Measurements from ENCODE around the gene TAF4. TPM values are rescaled to one million over a fixed set of nuclear protein-coding genes. Genes with fewer than 3 reads are reported as not detected.

The TAF4 gene
- total RNA-seq, 2 donors from 2014 or later = 25.5 to 39.9 TPM

- peaks cover 10% of the 10 kb centered on the region for H3K36me3 Mint-ChIP-seq (ENCODE audit: low read depth)
- peaks cover 28% of the 10 kb centered on the region for H3K4me1 Mint-ChIP-seq
These were observed 1.5 kb downstream of the TAF4 start for GRCh38 chr20:62063981-62064769.

GRCh38 chr20:62063315-62063980, 2.2 kb downstream of the TAF4 start:
- peaks cover 27% of the 10 kb centered on the region for H3K36me3 ChIP-seq (ENCODE audit: control insufficient read depth, insufficient read depth, low read length)
- H3K27me3 ChIP-seq (ENCODE audit: control insufficient read depth, insufficient read depth, low read length, poor library complexity, severe bottlenecking) = no peaks in the 10 kb centered on the region
- Mint-ChIP-seq H3K4me3 (peak overlapping the region; percentile 70), H3K4me1 (peaks cover 28% of the 10 kb centered on the region), H3K27ac (no peak overlapping the region), H3K9me3 (no peaks in the 10 kb centered on the region), H3K36me3 (ENCODE audit: low read depth) (peaks cover 12% of the 10 kb centered on the region), H3K27me3 (ENCODE audit: insufficient read depth) (no peaks in the 10 kb centered on the region)
- TF ChIP-seq CTCF (conservative IDR thresholded peaks at IDR 0.05) = no peak
- 79 to 82% methylated on average over 27 to 39 of the region's 39 CpGs for WGBS, 2 experiments (ENCODE audit: insufficient coverage in 1 of 2, insufficient read length in 1 of 2)
- peak overlapping the region; percentile 72 for H3K27ac ChIP-seq (ENCODE audit: low read depth, low read length)
- peaks cover 22% of the 10 kb centered on the region for H3K4me1 ChIP-seq (ENCODE audit: control insufficient read depth, insufficient read depth, low read length)
- H3K4me3 ChIP-seq (ENCODE audit: low read length) = peak overlapping the region; percentile 81
- no peaks in the 10 kb centered on the region for H3K9me3 ChIP-seq (ENCODE audit: control insufficient read depth, low read length)
- peak; percentile 71 for DNase-seq
- H3K9ac ChIP-seq (ENCODE audit: extremely low read depth, low read length, poor library complexity, severe bottlenecking) = no peak overlapping the region

More at GRCh38 chr20:62063981-62064769, 1.5 kb downstream of the TAF4 start:
- DNase-seq = peak; percentile 85
- no peak overlapping the region for H3K9ac ChIP-seq (ENCODE audit: extremely low read depth, low read length, poor library complexity, severe bottlenecking)
- peaks cover 27% of the 10 kb centered on the region for H3K36me3 ChIP-seq (ENCODE audit: control insufficient read depth, insufficient read depth, low read length)
- Mint-ChIP-seq H3K4me3 (peak overlapping the region; percentile 70), H3K27ac (no peak overlapping the region), H3K9me3 (no peaks in the 10 kb centered on the region), H3K27me3 (ENCODE audit: insufficient read depth) (peaks cover 3% of the 10 kb centered on the region)
- H3K4me3 ChIP-seq (ENCODE audit: low read length) = peak overlapping the region; percentile 81
- H3K27me3 ChIP-seq (ENCODE audit: control insufficient read depth, insufficient read depth, low read length, poor library complexity, severe bottlenecking) = no peaks in the 10 kb centered on the region
- peak overlapping the region; percentile 72 for H3K27ac ChIP-seq (ENCODE audit: low read depth, low read length)
- WGBS, 2 experiments (ENCODE audit: insufficient coverage in 1 of 2, insufficient read length in 1 of 2) = 19 to 52% methylated on average over 9 to 60 of the region's 60 CpGs
- peak; percentile 16 for TF ChIP-seq CTCF (conservative IDR thresholded peaks at IDR 0.05)
- H3K9me3 ChIP-seq (ENCODE audit: control insufficient read depth, low read length) = no peaks in the 10 kb centered on the region
- peaks cover 22% of the 10 kb centered on the region for H3K4me1 ChIP-seq (ENCODE audit: control insufficient read depth, insufficient read depth, low read length)

- peaks cover 25% of the 10 kb centered on the region for H3K4me1 Mint-ChIP-seq
- Histone ChIP-seq H3K36me3 (ENCODE audit: control insufficient read depth, insufficient read depth, low read length) (peaks cover 27% of the 10 kb centered on the region), H3K27me3 (ENCODE audit: control insufficient read depth, insufficient read depth, low read length, poor library complexity, severe bottlenecking) (no peaks in the 10 kb centered on the region), H3K9me3 (ENCODE audit: control insufficient read depth, low read length) (no peaks in the 10 kb centered on the region), H3K9ac (ENCODE audit: extremely low read depth, low read length, poor library complexity, severe bottlenecking) (no peak overlapping the region), H3K4me3 (ENCODE audit: low read length) (peak overlapping the region; percentile 81), H3K4me1 (ENCODE audit: control insufficient read depth, insufficient read depth, low read length) (peaks cover 22% of the 10 kb centered on the region), H3K27ac (ENCODE audit: low read depth, low read length) (peak overlapping the region; percentile 70)
- H3K27me3 Mint-ChIP-seq (ENCODE audit: insufficient read depth) = no peaks in the 10 kb centered on the region
- TF ChIP-seq CTCF (conservative IDR thresholded peaks at IDR 0.05) = no peak
- H3K4me3 Mint-ChIP-seq = peak overlapping the region; percentile 70
- no peak overlapping the region for H3K27ac Mint-ChIP-seq
- H3K36me3 Mint-ChIP-seq (ENCODE audit: low read depth) = peaks cover 12% of the 10 kb centered on the region
- DNase-seq = no peak
- 88 to 89% methylated on average over 7 to 12 of the region's 12 CpGs for WGBS, 2 experiments (ENCODE audit: insufficient coverage in 1 of 2, insufficient read length in 1 of 2)
- H3K9me3 Mint-ChIP-seq = no peaks in the 10 kb centered on the region
These were observed 2.9 kb downstream of the TAF4 start for GRCh38 chr20:62062661-62063314.

Data from endodermal cell (in vitro differentiated cells).